GM20431 (cell line): Measurements from ENCODE around the gene SLC39A13.

Source experiments
- in situ Hi-C: fragments of 300-500 bp; cut with MseI, MboI; formaldehyde crosslinking; loops from one replicate; pipeline ENCODE4 v1.15.0; 2020; ENCODE audit warnings: low sequenced_read_pairs; ENCODE audit not compliant: unreplicated experiment

Gene SLC39A13

DNA sequence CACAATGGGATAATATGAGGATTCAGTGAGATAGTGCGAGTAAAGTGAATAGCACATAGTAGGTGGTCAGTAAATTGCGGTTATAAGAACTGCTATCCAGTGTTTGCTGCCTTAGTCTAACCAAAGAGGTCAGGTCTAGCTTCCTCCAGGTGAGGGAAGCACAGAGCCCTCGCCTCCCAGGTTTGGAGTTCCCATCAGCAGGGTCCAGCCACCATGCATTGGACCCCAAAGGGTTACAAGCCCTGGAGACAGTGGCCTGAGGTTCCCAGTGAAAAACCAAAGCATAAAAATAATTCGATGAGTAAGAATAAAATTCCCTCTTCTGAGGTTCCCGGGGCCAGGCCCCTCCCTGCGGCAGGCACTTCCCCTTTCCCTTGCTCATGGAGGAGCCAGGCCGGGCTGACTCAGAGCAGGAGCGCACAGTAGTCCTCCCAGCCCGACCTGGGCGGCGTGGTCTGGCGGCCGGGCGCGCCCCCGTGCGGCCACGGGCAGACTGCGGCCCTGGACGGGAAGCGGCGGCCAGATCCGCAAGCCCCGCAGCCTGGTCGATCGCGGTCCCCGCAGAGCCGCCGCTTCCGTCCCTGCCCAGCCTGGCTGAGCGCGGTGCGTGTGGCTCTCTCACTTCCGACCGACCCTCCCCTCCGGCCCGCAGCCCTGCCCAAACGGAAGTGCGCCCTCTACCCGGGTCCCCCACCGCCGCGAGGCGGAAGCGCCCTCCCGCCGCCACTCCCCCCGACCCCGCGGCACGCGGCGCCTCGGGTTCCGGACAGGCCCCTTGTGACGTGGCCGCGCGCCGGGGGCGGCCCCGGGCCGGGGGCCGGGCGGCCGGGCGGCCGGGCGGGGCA lies at the start of gene SLC39A13:
SLC39A13 (plus strand) TSS at position 845 of the 845 bp plus-strand sequence. CDS start 1,505 bp downstream, outside the sequence.
- in situ Hi-C loops, result no loop called here

DNA sequence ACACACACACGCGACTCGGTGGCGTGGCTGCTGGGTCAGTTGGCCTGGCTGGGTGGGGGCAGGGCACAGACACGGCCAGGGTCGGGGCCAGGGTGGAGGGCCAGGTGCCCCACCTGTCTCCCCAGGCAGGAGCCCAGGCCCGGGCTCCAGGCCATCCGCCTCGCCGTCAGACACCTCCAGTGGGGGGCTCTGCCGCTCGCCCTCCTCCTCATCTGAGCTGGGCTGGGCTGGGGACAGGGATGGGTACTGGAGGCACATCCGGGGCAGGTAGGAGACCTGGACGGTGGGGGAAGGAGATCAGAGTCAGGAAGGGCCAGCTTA lies 49.7 kb upstream of the SLC39A13 start:
- in situ Hi-C loops, result no loop called here

DNA sequence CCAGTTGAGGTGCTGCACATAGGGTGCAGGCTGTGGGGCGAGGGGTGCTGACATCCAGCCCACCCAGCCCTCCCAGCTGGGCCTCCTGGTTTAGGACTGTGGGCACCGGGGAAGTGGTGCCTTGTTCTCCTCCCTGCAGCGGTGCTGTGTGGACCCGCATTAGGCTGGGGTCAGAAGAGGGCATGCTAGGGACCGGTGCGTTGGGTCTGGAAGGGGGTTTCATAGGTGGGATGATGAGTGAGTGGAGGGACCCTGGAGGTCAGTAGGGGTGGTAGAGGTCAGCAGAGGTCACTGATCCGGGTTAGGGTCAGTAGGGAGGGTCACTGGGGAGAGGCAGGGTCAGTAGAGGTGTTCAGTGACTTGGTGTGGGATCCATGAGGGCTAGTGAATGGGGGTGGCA lies 49.2 kb upstream of the SLC39A13 start:
- in situ Hi-C loops, result no loop called here

DNA sequence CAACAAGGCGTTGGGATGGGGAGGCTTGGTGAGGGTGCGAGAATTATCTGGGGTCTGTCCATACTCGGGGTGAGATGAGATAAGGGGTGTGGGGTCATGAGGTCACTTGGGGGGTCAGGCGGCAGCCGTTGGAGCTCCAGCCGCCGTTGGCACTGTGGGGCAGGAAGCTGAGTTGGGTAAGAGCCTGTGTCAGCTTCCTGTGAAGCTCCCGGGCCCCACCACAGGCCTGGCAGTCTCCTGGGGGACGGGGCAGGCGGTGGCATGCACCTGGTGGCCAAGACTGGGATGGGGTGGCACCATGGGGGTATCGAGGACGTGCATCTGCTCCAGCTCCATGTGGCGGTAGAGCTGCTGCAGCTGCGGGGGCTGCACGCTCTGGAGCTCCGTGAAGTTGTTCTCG lies 48.8 kb upstream of the SLC39A13 start:
- in situ Hi-C loops, result no loop called here

DNA sequence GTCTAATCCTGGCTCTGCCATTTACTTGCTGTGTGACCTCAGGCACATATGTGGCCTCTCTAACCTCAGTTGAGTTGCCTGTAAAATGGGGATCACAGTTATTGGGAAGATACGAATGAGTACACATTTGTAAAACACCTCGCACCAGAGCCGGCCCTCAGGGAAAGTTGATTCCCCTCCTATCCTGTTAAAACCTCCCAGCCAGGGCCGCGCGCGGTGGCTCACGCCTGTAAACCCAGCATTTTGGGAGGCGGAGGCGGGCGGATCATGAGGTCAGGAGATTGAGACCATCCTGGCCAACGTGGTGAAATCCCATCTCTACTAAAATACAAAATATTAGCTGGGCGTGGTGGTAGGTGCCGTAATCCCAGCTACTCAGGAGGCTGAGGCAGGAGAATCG lies 48.0 kb upstream of the SLC39A13 start:
- in situ Hi-C loops, result loop anchor here (10.0 kb wide), 1 partner anchor 54 kb away; no protein-coding TSS in a partner anchor

DNA sequence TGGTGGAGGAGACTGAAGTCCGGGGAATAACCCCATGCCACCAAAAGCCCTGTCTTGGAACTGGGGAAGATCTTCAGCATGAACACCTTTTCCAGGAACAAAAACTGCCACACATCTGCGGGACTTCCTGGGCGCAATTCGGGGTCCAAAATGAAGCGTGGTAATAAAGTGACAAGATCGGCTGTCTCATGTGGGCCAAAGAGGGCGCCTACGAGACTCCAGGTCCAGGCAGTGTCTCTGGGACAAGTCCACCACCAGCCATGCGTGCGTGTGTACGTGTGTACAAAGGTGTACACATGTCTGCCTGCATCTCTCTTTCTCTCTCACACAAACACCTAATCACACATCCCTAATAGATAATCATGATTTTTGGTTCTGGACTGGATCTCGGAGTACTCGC lies 47.0 kb upstream of the SLC39A13 start:
- in situ Hi-C loops, result loop anchor here (10.0 kb wide), 1 partner anchor 53 kb away; no protein-coding TSS in a partner anchor

DNA sequence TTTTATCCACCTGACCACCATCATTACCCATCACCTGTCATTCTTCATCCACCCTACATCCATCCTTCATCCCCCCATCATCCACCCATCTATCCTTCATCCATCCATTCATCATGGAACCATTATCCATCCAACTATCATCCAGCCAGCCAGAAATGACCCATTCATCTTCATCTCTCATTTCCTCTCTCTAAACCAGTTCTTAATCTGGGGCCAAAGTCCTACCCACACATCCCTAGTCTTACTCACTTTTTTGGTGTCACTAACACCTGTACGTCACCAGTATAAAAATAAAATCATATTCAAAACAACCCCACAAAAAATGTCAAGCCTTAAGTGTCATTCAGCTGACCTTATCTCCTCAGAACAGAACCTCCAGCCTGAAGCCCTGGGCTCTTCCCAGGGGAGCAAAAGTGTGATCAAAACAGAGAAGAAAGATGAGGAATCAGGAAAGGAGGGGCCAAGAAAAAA lies 42.3 kb upstream of the SLC39A13 start:
- in situ Hi-C loops, result loop anchor here (10.0 kb wide), 1 partner anchor 49 kb away; no protein-coding TSS in a partner anchor

DNA sequence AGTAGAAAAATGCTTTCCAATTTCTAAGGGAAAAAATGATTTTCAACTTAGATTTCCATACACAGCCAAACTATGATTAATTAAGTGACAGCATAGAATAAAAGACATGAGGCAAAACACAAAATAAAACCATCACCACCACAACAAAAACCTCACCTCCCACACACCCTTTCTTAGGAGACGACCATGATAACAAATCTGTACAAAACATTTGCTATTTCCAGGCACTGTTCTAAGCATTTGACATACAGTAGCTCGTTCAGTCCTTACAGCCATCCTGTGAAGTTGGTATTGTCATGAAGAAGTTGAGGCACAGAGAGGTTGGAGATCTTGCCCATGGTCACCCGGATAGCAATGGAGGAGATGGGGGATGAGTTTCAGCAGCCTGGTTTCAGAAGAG lies 38.7 kb upstream of the SLC39A13 start:
- in situ Hi-C loops, result loop anchor here (10.0 kb wide), 1 partner anchor 45 kb away; no protein-coding TSS in a partner anchor

DNA sequence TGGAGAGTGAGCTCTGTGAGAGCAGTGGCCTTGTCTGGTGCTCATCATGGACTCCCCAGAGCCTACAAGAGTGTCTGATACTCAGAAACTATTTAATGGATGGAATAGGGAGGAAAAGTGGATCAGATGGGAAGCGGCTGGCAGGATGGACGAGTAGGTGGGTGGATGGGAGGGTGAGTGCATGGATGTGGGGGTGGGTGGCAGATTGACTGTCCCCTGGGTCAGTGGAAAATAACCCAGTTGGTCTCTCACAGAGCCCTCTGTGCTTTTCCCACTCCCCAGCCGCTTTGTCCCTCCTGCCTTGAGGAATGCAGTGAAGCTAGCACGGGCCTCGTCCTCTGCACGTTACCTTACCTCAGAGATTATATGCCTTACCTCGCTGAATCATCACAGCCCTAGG lies 36.0 kb upstream of the SLC39A13 start:
- in situ Hi-C loops, result no loop called here

DNA sequence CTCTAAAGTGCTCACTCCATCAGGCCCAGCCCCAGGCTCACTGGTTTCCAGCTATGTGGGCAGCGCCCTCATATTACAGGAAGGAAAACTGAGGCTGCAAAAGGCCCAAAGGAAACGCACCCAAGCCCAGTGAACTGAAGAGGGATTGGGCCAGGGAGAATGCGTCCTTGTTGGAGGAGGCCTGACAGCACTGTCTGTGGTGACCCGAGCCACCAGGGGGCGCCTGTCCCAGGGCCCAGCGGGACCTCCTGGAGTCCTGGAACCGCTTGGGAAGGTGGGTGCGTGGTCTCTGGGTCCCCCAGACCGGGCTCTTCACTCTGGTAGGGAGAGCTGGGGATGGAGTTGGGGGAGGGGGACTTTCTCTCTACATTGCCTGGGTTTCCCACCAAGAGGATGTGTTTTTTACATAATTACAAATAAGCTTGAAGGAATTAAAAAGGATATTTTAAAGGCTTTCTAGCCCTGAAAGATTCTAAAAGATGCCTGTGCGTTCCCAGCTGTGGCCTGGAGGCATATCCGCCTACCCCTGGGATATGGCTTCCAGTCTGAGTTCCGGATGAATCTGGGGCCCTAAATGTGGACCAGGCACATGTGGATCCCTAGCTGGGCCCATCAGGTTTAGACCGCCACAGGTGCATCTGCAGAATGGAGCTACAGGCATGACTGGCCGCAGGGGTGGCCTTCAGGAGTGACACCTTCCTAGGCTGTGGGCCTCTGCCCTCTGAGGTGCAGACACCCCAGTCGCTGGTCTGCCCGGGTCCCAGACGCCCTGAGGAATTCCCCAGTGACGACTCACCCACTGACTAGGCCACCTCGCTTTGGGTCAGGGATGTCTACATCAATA lies 34.3 kb upstream of the SLC39A13 start:
- in situ Hi-C loops, result no loop called here

DNA sequence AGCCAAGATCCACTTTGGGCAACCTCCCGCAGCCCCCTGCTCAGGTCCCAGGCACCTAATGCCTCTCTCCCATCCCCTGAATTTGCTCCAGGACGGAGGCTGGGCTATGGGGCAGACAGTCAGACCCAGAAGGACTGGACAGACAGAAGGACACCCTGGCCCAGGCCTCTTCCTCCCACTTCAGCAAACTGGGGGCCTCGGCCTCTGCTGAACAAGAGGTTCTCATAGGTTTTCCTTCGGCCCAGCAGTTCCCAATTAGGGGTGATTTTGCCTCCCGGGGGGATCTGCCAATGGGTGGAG lies 33.7 kb upstream of the SLC39A13 start:
- in situ Hi-C loops, result no loop called here

DNA sequence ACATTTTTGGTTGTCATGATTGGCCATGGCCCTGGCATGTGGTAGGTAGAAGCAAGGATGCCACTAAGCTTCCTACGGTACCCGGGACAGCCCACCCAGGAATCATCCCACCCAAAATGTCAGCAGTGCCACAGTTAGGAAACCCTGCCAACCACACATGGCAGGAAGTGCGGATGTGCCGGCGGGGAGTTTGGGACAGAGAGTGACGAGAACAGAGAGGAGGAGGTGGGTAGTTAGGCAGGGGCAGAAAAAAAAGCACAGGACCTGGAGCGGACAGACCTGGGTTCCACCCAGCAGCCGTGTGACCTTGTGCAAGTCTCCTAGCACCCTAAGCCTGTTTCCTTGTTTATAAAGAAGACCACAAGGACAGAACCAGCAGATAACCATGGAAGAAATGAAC lies 33.4 kb upstream of the SLC39A13 start:
- in situ Hi-C loops, result no loop called here

DNA sequence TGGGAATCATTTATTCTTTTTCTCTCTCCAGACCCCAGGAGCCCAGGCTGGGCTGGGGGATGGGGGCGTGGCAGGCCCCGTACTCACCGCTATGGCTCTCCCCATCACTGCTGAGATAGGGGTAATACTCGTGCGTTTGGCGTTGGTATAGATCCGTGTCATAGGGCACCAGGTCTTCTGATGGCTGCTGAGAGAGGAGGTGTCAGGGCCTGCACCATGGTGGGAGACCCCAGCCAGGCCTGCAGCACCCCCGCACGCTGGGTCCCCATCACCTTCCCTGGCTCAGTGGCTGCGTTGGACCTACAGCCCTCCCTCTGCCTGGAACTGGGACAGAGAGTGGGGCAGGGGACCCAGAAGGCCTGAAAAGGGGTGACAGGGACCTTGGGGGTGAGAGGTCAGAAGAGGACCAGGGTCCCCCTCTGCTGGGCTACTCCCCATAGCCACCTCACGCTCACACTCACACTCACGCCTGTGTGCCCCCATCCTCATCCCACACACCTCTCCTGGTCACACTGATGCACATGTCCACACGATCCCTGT lies 32.8 kb upstream of the SLC39A13 start:
- in situ Hi-C loops, result no loop called here

DNA sequence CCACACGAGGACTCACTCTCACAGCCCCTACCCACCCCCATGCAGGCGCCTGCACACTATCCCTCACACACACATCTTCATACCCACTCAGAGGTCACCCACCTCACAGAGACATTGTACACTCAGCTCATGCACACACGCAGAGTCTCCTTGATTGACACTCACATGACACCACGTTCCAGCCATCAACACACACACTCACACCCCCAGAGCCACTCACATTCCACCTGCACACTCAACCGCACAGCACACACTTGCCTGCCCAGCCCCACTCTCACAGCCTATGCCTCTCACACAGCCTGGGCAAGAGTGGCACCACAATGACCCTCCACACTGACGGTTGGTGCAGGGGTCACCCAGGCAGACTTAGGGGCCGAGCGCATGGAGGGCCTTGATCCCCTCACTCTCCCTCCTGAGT lies 32.3 kb upstream of the SLC39A13 start:
- in situ Hi-C loops, result no loop called here

DNA sequence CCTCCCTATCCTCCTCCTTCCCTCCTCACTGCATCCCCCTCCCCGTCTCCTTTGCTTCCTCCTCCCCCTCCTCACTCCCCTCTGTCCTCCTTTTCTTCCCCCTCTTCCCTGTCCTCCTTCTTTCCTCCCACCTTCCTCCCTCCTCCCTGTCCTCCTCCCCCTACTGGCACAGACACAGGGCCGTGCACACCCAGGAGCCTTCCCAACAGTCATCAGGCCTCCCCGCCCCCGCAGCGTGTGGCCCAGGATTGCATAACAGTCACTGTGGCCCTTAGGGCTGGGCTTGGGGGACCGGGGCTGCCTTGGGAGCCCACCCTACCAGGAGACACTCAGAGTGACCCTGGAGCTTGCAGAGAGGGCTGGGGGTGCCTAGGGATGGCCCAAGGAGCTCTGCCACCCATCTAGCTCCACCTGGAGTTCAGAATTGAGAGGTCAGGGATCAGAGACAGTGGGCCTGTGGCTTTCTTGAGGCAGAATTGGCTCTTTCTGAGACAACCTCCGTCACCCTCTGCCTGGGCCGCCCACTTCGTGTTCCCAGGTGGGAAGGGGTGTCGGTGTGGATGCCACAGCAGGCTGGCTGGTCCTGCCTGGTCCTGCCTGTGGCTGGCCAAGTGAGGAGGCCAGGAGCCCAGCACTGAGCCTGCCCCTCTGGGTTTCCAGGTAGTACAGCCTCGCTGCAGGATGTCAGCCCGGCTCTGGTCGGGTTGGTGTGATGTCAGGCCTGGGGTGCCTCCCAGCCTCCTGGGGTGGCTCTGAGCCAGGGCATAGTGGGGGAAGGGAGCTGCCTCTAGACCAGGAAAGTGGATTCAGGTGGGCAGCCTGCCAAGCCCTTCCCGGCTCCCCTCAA lies 31.6 kb upstream of the SLC39A13 start:
- in situ Hi-C loops, result no loop called here

DNA sequence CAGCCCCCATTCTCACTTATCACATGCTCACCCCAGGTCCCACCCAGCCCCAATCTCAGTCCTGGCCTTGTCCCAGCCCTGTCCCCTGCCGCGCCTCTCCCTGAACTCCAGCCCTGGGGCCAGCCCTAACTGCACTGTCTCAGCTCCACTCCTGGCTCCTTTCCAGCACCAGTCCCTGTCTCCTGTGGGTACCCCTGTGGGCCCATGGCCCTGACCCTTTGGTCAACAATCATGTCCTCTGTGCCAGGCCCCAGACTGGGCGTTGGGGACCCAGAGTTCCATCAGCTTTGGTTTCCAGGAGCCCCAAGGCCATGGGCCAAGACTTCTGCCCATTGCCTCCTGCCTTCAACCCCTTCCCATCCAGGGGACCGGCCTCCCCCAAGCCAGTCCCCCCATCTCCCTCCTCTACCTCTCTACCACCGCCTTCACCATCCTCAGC lies 30.8 kb upstream of the SLC39A13 start:
- in situ Hi-C loops, result no loop called here

DNA sequence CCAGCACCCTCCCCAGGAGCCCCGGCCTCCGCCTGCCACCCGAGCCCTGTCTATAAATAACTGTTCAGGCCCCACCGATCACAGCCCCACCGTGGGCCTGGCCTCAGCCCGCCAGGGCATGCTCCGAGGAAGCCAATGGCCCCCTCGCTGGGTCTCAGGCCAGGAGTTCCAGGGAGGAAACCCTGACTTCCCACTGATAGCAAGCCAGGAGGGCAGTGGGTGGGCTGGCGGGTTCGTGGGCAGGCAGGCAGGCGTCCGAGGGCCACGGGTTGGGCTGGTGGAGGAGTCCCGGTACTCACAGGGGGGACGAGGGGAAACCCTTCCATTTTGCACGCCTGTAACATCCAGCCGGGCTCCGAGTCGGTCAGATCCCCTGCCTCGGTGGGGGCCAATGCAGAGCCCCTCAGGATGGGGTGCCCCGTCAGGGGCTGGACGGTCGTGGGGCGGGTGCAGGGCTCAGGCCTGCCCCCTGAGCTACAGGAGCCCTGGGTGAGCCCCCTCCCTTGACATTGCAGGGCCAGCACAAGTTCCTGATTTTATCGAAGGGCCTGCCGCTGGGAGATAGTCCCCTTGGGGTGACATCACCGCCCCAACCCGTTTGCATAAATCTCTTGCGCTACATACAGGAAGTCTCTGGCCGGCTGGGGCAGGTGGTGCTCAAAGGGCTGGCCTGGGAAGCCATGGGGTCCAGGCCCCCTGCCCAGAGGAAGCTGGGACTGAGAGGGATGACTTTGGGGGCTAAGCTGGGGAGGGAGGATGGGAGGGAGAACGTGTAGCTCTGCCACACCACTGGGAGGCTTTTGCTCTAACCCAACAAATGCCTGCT lies 30.2 kb upstream of the SLC39A13 start, which contains the start of gene SPI1:
SPI1 (minus strand) TSS at position 538 of the 826 bp plus-strand sequence; CDS start at position 344, 194 bp downstream.
- in situ Hi-C loops, result no loop called here

DNA sequence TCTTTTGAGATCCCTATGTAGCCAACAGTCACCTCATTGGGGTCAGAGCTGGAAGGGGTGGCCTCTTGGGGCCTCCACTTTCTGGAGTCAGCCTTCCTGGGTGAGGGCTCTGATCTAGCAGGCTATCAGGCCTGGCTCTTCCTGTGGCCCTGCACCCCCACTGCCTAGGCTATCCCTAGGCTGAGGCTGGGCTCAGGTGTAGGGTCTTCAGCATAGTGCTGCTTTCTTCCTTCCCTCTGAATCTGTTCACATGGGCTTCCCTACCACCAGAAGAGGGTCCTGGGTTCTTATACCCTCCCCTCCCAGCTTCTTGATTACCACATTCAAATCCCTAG lies 29.6 kb upstream of the SLC39A13 start:
- in situ Hi-C loops, result no loop called here

DNA sequence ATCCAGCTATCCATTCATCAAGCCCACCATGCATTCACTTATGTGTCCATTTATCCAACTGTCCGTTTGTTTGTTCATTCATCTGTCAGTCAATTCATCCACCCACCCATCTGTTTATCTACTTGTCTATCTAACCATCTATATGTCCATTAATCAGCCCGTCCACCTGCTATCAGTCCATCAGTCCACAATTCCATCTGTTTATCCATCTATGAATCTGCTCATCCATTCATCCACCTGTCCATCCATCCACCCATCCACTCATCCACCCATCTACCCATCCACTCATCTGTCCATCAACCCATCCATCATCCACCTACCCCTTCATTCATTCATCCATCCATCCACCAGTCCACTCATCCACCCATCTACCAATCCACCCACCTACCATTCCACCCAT lies 29.1 kb upstream of the SLC39A13 start:
- in situ Hi-C loops, result no loop called here
